ENCODE results near the gene DOCK10. TPM values are rescaled to one million over a fixed set of nuclear protein-coding genes. Genes with fewer than 3 reads are reported as not detected.

DOCK10 gene
- polyA plus RNA-seq, 1 donor (not counting 4 experiments of a cell fraction or from before 2014, with no cell fraction given) = 2.5 TPM

DNA sequence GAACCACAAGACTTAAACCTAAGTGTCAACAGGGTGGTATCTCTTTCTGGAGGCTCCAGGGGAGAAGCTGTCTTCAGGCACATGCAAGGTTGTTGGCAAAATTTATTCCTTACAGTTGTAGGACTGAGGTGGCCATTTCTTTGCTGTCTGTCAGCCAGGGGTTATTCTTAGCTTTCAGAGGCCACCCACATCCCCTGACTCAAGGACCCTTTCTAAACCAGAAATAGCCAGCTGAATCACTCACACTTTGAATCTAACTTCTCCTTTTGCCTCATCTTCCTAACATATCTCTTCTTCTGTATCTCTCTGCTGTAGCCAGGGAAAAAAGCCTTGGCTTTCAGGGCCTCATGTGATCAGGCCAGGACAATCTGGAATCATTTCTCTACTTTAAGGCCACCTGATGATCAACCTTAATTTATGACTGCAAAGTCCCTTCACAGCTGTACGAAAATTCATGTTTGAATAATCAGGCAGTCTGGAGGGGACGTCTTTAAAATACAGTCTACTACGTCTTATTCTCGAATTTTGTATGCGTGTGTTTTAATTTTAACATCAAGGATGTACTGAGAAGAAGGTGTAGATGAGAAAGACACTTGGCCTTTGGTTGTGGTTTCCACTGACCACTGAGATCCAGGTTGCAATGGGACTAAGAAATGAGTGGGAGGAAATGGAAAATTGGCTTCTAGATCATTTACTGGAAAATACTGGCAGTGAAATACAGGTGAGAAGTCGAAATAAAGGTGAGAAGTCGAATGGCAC lies 90.4 kb downstream of the DOCK10 start:
- H4K20me1 ChIP-seq (ENCODE audit: control insufficient read depth, extremely low read depth, insufficient read depth, low read length) = no peaks in the 10 kb centered on the region
- no peaks in the 10 kb centered on the region for H3K36me3 ChIP-seq (ENCODE audit: control insufficient read depth in 2 of 2, extremely low read depth in 1 of 2, insufficient read depth in 2 of 2, low read length in 2 of 2)
- no peaks in the 10 kb centered on the region for H3K9me3 ChIP-seq (ENCODE audit: control insufficient read depth, low read depth, low read length)
- FAIRE-seq (no peak), DNase-seq (ENCODE audit: low read depth, low spot score) (no peak)
- no peak overlapping the region for H3K4me3 ChIP-seq (ENCODE audit: control insufficient read depth in 2 of 3, extremely low read depth in 1 of 3, insufficient read depth in 2 of 3, low read depth in 1 of 3, low read length in 3 of 3)
- dilution Hi-C loops (cut with MboI; ENCODE audit: extremely low pct_ligation_motif_present, low sequenced_read_pairs) = no loop called here
- TF ChIP-seq, protein P1, sequence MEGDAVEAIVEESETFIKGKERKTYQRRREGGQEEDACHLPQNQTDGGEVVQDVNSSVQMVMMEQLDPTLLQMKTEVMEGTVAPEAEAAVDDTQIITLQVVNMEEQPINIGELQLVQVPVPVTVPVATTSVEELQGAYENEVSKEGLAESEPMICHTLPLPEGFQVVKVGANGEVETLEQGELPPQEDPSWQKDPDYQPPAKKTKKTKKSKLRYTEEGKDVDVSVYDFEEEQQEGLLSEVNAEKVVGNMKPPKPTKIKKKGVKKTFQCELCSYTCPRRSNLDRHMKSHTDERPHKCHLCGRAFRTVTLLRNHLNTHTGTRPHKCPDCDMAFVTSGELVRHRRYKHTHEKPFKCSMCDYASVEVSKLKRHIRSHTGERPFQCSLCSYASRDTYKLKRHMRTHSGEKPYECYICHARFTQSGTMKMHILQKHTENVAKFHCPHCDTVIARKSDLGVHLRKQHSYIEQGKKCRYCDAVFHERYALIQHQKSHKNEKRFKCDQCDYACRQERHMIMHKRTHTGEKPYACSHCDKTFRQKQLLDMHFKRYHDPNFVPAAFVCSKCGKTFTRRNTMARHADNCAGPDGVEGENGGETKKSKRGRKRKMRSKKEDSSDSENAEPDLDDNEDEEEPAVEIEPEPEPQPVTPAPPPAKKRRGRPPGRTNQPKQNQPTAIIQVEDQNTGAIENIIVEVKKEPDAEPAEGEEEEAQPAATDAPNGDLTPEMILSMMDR (optimal IDR thresholded peaks at IDR 0.05 in 1 of 3, IDR thresholded peaks at IDR 0.05 in 1 of 3, conservative IDR thresholded peaks at IDR 0.05 in 1 of 3; ENCODE audit: extremely low read depth in 1 of 3, insufficient read depth in 2 of 3, low read length in 3 of 3) = no peak
- TF ChIP-seq EZH2 (IDR thresholded peaks at IDR 0.05; ENCODE audit: low read length) = no peak
- H3K4me2 ChIP-seq (ENCODE audit: control insufficient read depth, extremely low read depth, insufficient read depth, low read depth, low read length) = no peak overlapping the region
- no peaks in the 10 kb centered on the region for H3K27me3 ChIP-seq (ENCODE audit: control insufficient read depth, extremely low read depth, insufficient read depth, low read length)
- H2AFZ ChIP-seq (ENCODE audit: control insufficient read depth, low read length) = no peak overlapping the region
- no peak overlapping the region for H3K9ac ChIP-seq (ENCODE audit: control insufficient read depth, extremely low read depth, insufficient read depth, low read length)
- no peak overlapping the region for H3K27ac ChIP-seq (ENCODE audit: control insufficient read depth, insufficient read depth, low read length)
- peaks cover 8% of the 10 kb centered on the region for H3K4me1 ChIP-seq (ENCODE audit: control insufficient read depth, extremely low read depth, insufficient read depth, low read length)
- H3K79me2 ChIP-seq (ENCODE audit: control insufficient read depth, insufficient read depth, low read length) = no peaks in the 10 kb centered on the region
- H3K9me1 ChIP-seq (ENCODE audit: control insufficient read depth, extremely low read depth, insufficient read depth, low read length) = no peaks in the 10 kb centered on the region

DNA sequence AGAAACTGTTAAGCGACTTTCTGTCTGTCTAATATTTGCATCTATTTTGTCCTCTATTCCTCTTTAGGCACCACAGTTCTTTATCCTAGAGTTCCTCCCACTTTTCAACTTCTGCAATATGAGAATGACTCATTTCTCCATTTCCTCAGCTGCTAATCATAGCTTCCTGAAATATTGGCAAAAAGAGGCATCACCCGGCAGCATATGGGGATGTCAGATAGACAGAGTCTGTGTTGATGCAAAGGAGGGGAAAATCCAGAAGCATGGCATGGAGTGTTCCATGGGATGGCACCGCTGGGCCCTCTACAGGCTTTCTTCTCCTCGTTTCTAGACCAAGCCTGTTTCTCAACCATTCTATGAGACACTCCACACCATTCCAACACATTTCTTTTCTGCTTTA lies 93.4 kb downstream of the DOCK10 start:
- no peak for TF ChIP-seq EZH2 (IDR thresholded peaks at IDR 0.05; ENCODE audit: low read length)
- TF ChIP-seq, protein P1 (optimal IDR thresholded peaks at IDR 0.05 in 1 of 3, IDR thresholded peaks at IDR 0.05 in 1 of 3, conservative IDR thresholded peaks at IDR 0.05 in 1 of 3; ENCODE audit: extremely low read depth in 1 of 3, insufficient read depth in 2 of 3, low read length in 3 of 3) = no peak
- FAIRE-seq (peak; percentile 39), DNase-seq (ENCODE audit: low read depth, low spot score) (no peak)
- dilution Hi-C loops (cut with MboI; ENCODE audit: extremely low pct_ligation_motif_present, low sequenced_read_pairs) = no loop called here
- Histone ChIP-seq H3K4me1 (ENCODE audit: control insufficient read depth, extremely low read depth, insufficient read depth, low read length) (peaks cover 10% of the 10 kb centered on the region), H3K4me2 (ENCODE audit: control insufficient read depth, extremely low read depth, insufficient read depth, low read depth, low read length) (no peak overlapping the region), H3K9ac (ENCODE audit: control insufficient read depth, extremely low read depth, insufficient read depth, low read length) (no peak overlapping the region), H3K27ac (ENCODE audit: control insufficient read depth, insufficient read depth, low read length) (no peak overlapping the region), H3K36me3 (ENCODE audit: control insufficient read depth in 2 of 2, extremely low read depth in 1 of 2, insufficient read depth in 2 of 2, low read length in 2 of 2) (no peaks in the 10 kb centered on the region), H4K20me1 (ENCODE audit: control insufficient read depth, extremely low read depth, insufficient read depth, low read length) (no peaks in the 10 kb centered on the region), H3K9me3 (ENCODE audit: control insufficient read depth, low read depth, low read length) (no peaks in the 10 kb centered on the region), H3K9me1 (ENCODE audit: control insufficient read depth, extremely low read depth, insufficient read depth, low read length) (no peaks in the 10 kb centered on the region), H2AFZ (ENCODE audit: control insufficient read depth, low read length) (no peak overlapping the region), H3K27me3 (ENCODE audit: control insufficient read depth, extremely low read depth, insufficient read depth, low read length) (no peaks in the 10 kb centered on the region), H3K4me3 (ENCODE audit: control insufficient read depth in 2 of 3, extremely low read depth in 1 of 3, insufficient read depth in 2 of 3, low read depth in 1 of 3, low read length in 3 of 3) (no peak overlapping the region), H3K79me2 (ENCODE audit: control insufficient read depth, insufficient read depth, low read length) (no peaks in the 10 kb centered on the region)
